PC-9 (cell line): ENCODE measurements around the gene MARS2. TPM values are rescaled to one million over a fixed set of nuclear protein-coding genes. Genes with fewer than 3 reads are reported as not detected.

Experiments used
- BruUV-seq: library from RNA; stranded (reverse); fragments of 400-500 nt; replicated peaks from 2 replicates; lab custom pipeline; 2021; lab: Mats Ljungman, UMichigan
- CTCF ChIA-PET: fragments of 300-600 bp; sonication (Branson Sonifier 250); formaldehyde crosslinking; loops from one replicate; lab custom pipeline; 2022; ENCODE audit warnings: antibody characterized with exemption; lab: Charles Lee
- POLR2A ChIA-PET: fragments of 300-600 bp; sonication (Branson Sonifier 250); formaldehyde crosslinking; loops from one replicate; lab custom pipeline; 2022; ENCODE audit warnings: antibody characterized with exemption; ENCODE audit not compliant: unreplicated experiment; lab: Charles Lee
- DNase-seq, 2 experiments: peaks; one replicate each; pipeline versions ENCODE4 v3.0.0 to v3.0.0-alpha.2; 2015 to 2022; ENCODE audit warnings: mixed read lengths in 1 of 2
- H2AFZ ChIP-seq: fragments of 200-600 bp; sonication (generic); 2 replicates; pipeline ENCODE4 v1.8.1; 2017; ENCODE audit warnings: antibody characterized with exemption
- H3F3A ChIP-seq: fragments of 200-600 bp; sonication (generic); 2 replicates; pipeline ENCODE4 v1.8.1; 2017; ENCODE audit warnings: antibody characterized with exemption, mild to moderate bottlenecking, low read depth; ENCODE audit not compliant: insufficient read depth
- H3K27ac ChIP-seq: fragments of 200-600 bp; sonication (generic); 2 replicates; pipeline ENCODE4 v1.6.1; 2016; ENCODE audit warnings: mixed run types
- H3K27me3 ChIP-seq: fragments of 200-600 bp; sonication (generic); 2 replicates; pipeline ENCODE4 v1.6.1; 2016; ENCODE audit warnings: low read depth, mixed run types; ENCODE audit not compliant: insufficient read depth
- H3K36me3 ChIP-seq: fragments of 200-600 bp; sonication (generic); 2 replicates; pipeline ENCODE4 v1.6.1; 2016; ENCODE audit warnings: low read depth, mixed run types
- H3K4me1 ChIP-seq: fragments of 200-600 bp; sonication (generic); replicated peaks from 2 replicates; pipeline ENCODE4 v1.6.1; 2016; ENCODE audit warnings: mixed run types; ENCODE audit not compliant: insufficient read depth
- H3K4me2 ChIP-seq: fragments of 200-600 bp; sonication (generic); 2 replicates; pipeline ENCODE4 v1.6.1; 2017; ENCODE audit warnings: mixed run types
- H3K4me3 ChIP-seq: fragments of 200-600 bp; sonication (generic); 2 replicates; pipeline ENCODE4 v1.6.1; 2016; ENCODE audit warnings: mixed run types
- H3K79me2 ChIP-seq: fragments of 200-600 bp; sonication (generic); 2 replicates; pipeline ENCODE4 v1.6.1; 2017; ENCODE audit warnings: low read depth, mixed run types
- H3K9me2 ChIP-seq: fragments of 200-600 bp; sonication (generic); 2 replicates; pipeline ENCODE4 v1.8.1; 2017; ENCODE audit warnings: mild to moderate bottlenecking; ENCODE audit not compliant: insufficient read depth
- H3K9me3 ChIP-seq: fragments of 200-600 bp; sonication (generic); 2 replicates; pipeline ENCODE4 v1.8.1; 2016; ENCODE audit warnings: low read depth; ENCODE audit not compliant: insufficient read depth
- H4K20me1 ChIP-seq: fragments of 200-600 bp; sonication (generic); 2 replicates; pipeline ENCODE4 v1.8.1; 2017; ENCODE audit not compliant: insufficient read depth
- EZH2 ChIP-seq: fragments of 200-600 bp; sonication (generic); IDR thresholded peaks from 2 replicates; pipeline ENCODE4 v1.8.0; 2017; ENCODE audit warnings: antibody characterized with exemption, low read depth
- intact Hi-C: fragments of 100-400 bp; cut with micrococcal nuclease; formaldehyde crosslinking; loops from one replicate; pipeline ENCODE4 v1.10.0; 2022; ENCODE audit not compliant: unreplicated experiment
- total RNA-seq: library from RNA; stranded (reverse); gene quantifications from 2 replicates; pipeline ENCODE4 v1.2.3, GENCODE V29; 2021
- TF ChIP-seq, protein P1 (sequence below): fragments of 200-600 bp; sonication (generic); conservative IDR thresholded peaks from 2 replicates; pipeline ENCODE4 v1.6.1; 2017; ENCODE audit warnings: mixed run types, antibody characterized with exemption, mild to moderate bottlenecking, moderate library complexity

Gene MARS2
- total RNA-seq, 1 experiment from 2014 or later, result 5.1 TPM

DNA sequence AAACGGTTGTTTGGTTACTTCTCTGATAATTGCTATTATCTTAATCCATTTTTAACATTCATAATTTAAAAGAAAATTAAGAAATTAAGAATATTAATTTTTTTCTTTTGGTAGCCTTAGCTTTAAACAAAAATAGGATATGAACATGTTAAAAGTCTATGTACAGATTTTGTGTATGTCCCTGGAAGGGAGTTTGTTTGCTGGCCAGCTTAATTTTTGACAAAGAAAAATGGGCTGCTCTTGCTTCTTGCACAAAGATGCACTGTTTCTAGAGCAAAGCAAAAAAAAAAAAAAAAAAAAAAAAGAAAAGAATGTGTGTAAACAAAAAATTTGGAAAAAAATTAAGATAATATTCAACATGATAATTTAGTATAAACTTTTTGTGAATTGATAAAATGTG lies 31.1 kb upstream of the MARS2 start:
- Histone ChIP-seq H3K79me2 (no peaks in the 10 kb centered on the region), H3K4me3 (no peak overlapping the region), H3K36me3 (no peaks in the 10 kb centered on the region), H3K4me2 (no peak overlapping the region), H4K20me1 (no peaks in the 10 kb centered on the region), H3K27me3 (no peaks in the 10 kb centered on the region), H3F3A (no peaks in the 10 kb centered on the region), H3K9me3 (no peaks in the 10 kb centered on the region), H2AFZ (no peak overlapping the region), H3K4me1 (no peaks in the 10 kb centered on the region), H3K9me2 (no peaks in the 10 kb centered on the region), H3K27ac (no peak overlapping the region)
- intact Hi-C loops, result no loop called here
- no peak for DNase-seq
- CTCF ChIA-PET, result interaction anchor here (0.7 kb wide), 1 partner anchor 1259 kb away, joined by 3 read pairs; no protein-coding TSS in a partner anchor
- no TSS peak for BruUV-seq
- POLR2A ChIA-PET, result no interaction called here
- TF ChIP-seq, protein P1, sequence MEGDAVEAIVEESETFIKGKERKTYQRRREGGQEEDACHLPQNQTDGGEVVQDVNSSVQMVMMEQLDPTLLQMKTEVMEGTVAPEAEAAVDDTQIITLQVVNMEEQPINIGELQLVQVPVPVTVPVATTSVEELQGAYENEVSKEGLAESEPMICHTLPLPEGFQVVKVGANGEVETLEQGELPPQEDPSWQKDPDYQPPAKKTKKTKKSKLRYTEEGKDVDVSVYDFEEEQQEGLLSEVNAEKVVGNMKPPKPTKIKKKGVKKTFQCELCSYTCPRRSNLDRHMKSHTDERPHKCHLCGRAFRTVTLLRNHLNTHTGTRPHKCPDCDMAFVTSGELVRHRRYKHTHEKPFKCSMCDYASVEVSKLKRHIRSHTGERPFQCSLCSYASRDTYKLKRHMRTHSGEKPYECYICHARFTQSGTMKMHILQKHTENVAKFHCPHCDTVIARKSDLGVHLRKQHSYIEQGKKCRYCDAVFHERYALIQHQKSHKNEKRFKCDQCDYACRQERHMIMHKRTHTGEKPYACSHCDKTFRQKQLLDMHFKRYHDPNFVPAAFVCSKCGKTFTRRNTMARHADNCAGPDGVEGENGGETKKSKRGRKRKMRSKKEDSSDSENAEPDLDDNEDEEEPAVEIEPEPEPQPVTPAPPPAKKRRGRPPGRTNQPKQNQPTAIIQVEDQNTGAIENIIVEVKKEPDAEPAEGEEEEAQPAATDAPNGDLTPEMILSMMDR, result no peak
- no peak for TF ChIP-seq EZH2

DNA sequence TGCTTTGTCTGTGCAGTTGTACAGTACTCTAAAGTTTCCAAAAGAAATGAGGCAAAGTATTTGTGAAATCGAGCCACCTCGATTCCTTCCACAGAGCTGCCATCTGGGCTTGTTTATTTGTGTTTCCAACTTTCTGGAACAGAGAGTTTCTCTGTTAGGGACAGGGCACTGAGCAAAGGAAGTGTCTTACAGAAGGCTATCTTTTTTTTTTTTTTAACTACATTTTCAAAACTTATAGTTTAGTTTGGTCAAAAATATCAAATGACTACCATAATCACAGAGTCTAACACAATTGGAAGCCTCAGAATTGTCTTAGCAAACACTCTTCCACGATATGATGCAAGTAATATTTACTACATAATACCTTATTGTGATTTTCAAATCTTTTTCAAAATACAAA lies 30.6 kb upstream of the MARS2 start:
- no peak for DNase-seq
- H3K4me1 ChIP-seq, result no peaks in the 10 kb centered on the region
- H3K27me3 ChIP-seq, result no peaks in the 10 kb centered on the region
- H3K9me2 ChIP-seq, result no peaks in the 10 kb centered on the region
- H3K27ac ChIP-seq, result no peak overlapping the region
- no peaks in the 10 kb centered on the region for H4K20me1 ChIP-seq
- BruUV-seq, result no TSS peak
- CTCF ChIA-PET, result interaction anchor here (0.7 kb wide), 1 partner anchor 1260 kb away, joined by 3 read pairs; no protein-coding TSS in a partner anchor
- no peaks in the 10 kb centered on the region for H3K9me3 ChIP-seq
- no peak overlapping the region for H3K4me2 ChIP-seq
- no peaks in the 10 kb centered on the region for H3F3A ChIP-seq
- no peaks in the 10 kb centered on the region for H3K36me3 ChIP-seq
- POLR2A ChIA-PET, result no interaction called here
- no peak overlapping the region for H3K4me3 ChIP-seq
- H2AFZ ChIP-seq, result no peak overlapping the region
- intact Hi-C loops, result no loop called here
- H3K79me2 ChIP-seq, result no peaks in the 10 kb centered on the region
- TF ChIP-seq EZH2, result no peak
- TF ChIP-seq, protein P1, result no peak

DNA sequence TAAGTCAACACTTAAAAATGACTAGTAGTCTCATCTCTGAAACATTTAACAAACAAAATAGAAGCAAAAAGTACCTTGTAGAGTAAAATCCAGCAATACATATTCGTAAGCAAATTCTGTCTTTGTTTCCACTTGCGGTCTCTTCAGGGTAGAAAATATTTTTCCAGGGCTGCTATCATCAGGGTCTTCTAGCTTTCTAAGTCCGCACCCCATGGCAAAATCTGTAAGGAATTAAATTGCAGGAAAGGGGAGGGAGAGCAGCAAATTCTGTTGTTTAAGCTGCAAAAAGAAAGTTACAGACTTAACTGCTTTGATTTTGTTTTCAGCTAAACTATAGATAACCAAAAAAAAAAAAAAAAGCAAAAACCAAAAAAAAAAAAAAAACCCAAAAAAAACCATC lies 29.9 kb upstream of the MARS2 start, which contains the start of gene RFTN2:
RFTN2 (minus strand) TSS at position 342 of the 400 bp plus-strand sequence; CDS start at position 213, 129 bp downstream.
- Histone ChIP-seq H3K79me2 (no peaks in the 10 kb centered on the region), H3K4me2 (no peak within 1 kb of the TSS), H3F3A (no peaks in the 10 kb centered on the region), H3K27ac (no peak within 1 kb of the TSS), H3K36me3 (no peaks in the 10 kb centered on the region), H4K20me1 (no peaks in the 10 kb centered on the region), H3K9me3 (no peaks in the 10 kb centered on the region), H3K4me3 (no peak within 1 kb of the TSS), H2AFZ (no peak within 1 kb of the TSS), H3K4me1 (no peaks in the 10 kb centered on the region), H3K9me2 (no peaks in the 10 kb centered on the region), H3K27me3 (no peaks in the 10 kb centered on the region)
- TF ChIP-seq, protein P1, result no peak
- no peak for TF ChIP-seq EZH2
- ChIA-PET POLR2A (no interaction called here), CTCF (no interaction called here)
- BruUV-seq, result no TSS peak
- intact Hi-C loops, result no loop called here
- DNase-seq, result no peak
